ENCODE results near the gene UCP2.
A peak's percentile ranks its signal among the peaks of the same experiment; 100 is the strongest.

Gene UCP2

GRCh38 chr11:74010306-74011300, 28.0 kb upstream of the UCP2 start:
- no peak for DNase-seq (ENCODE audit: low read depth in 2 of 2)

GRCh38 chr11:74009675-74010305, 27.1 kb upstream of the UCP2 start:
- DNase-seq (ENCODE audit: low read depth in 2 of 2) = no peak

- DNase-seq (ENCODE audit: low read depth in 2 of 2) = no peak
Observed at GRCh38 chr11:74009230-74009547, 26.5 kb upstream of the UCP2 start.

- DNase-seq (ENCODE audit: low read depth in 2 of 2) = no peak
Observed at GRCh38 chr11:74008373-74009229, 26.0 kb upstream of the UCP2 start, which contains the start of gene UCP3. TSS of gene UCP3 (minus strand) at chr11:74009085. CDS start at chr11:74007042, 2,043 bp downstream.

- DNase-seq (ENCODE audit: low read depth in 2 of 2) = no peak
Observed at GRCh38 chr11:74007691-74008372, 25.2 kb upstream of the UCP2 start.

GRCh38 chr11:74006743-74007304, 24.2 kb upstream of the UCP2 start:
- no peak for DNase-seq (ENCODE audit: low read depth in 2 of 2)

- DNase-seq (ENCODE audit: low read depth in 2 of 2) = no peak
Observed at GRCh38 chr11:74005721-74006517, 23.3 kb upstream of the UCP2 start.

- peak; percentile 57 to 66 for DNase-seq (ENCODE audit: low read depth in 2 of 2)
Observed at GRCh38 chr11:74004759-74005615, 22.3 kb upstream of the UCP2 start.

GRCh38 chr11:74004046-74004695, 21.5 kb upstream of the UCP2 start:
- no peak for DNase-seq (ENCODE audit: low read depth in 2 of 2)

- DNase-seq (ENCODE audit: low read depth in 2 of 2) = no peak
Observed at GRCh38 chr11:74002832-74003231, 20.2 kb upstream of the UCP2 start.

- DNase-seq (ENCODE audit: low read depth in 2 of 2) = no peak
Observed at GRCh38 chr11:74001822-74002286, 19.2 kb upstream of the UCP2 start.

GRCh38 chr11:74000307-74001133, 17.9 kb upstream of the UCP2 start:
- DNase-seq (ENCODE audit: low read depth in 2 of 2) = no peak

- no peak for DNase-seq (ENCODE audit: low read depth in 2 of 2)
Observed at GRCh38 chr11:73999581-74000306, 17.1 kb upstream of the UCP2 start.

- no peak for DNase-seq (ENCODE audit: low read depth in 2 of 2)
Observed at GRCh38 chr11:73998846-73999575, 16.4 kb upstream of the UCP2 start.

GRCh38 chr11:73997120-73997770, 14.6 kb upstream of the UCP2 start:
- no peak for DNase-seq (ENCODE audit: low read depth in 2 of 2)
